HFFc6 (cell line): ENCODE measurements around the gene KCNH4. TPM values are rescaled to one million over a fixed set of nuclear protein-coding genes. Genes with fewer than 3 reads are reported as not detected.

Source experiments
- DNase-seq: peaks from one replicate; pipeline ENCODE4 v3.0.0-alpha.2; 2018
- H3K27ac Mint-ChIP-seq: 2 replicates; pipeline ENCODE4 v1.8.0; 2020; ENCODE audit warnings: mild to moderate bottlenecking, mixed read lengths
- H3K27me3 Mint-ChIP-seq: 2 replicates; pipeline ENCODE4 v1.8.0; 2021; ENCODE audit warnings: mild to moderate bottlenecking, moderate library complexity, mixed read lengths; ENCODE audit not compliant: insufficient read depth
- H3K36me3 Mint-ChIP-seq: 2 replicates; pipeline ENCODE4 v1.8.0; 2021; ENCODE audit warnings: low read depth, mixed read lengths
- H3K4me1 Mint-ChIP-seq: 2 replicates; pipeline ENCODE4 v1.8.0; 2020; ENCODE audit warnings: low read depth, mixed read lengths
- H3K4me3 Mint-ChIP-seq: 2 replicates; pipeline ENCODE4 v1.8.0; 2020; ENCODE audit warnings: mild to moderate bottlenecking, moderate library complexity, mixed read lengths
- H3K9me3 Mint-ChIP-seq: 2 replicates; pipeline ENCODE4 v1.8.0; 2020; ENCODE audit warnings: mild to moderate bottlenecking, mixed read lengths
- CTCF ChIP-seq: fragments of 200-600 bp; sonication (generic); IDR thresholded peaks from 2 replicates; pipeline ENCODE4 v1.5.0; 2021; ENCODE audit warnings: antibody characterized with exemption, mild to moderate bottlenecking
- total RNA-seq, 6 experiments: library from RNA; stranded (reverse); fragmentation: NEBNext Ultra II Directional; extraction: Animal tissue kit (Norgen Biotek cat#: 25700); gene quantifications; 2 replicates in 1 of 6; 3 replicates in 5 of 6; pipeline ENCODE4 v1.2.3, GENCODE V29; 2021

KCNH4 gene
- total RNA-seq, 6 experiments from 2014 or later = not detected

GRCh38 chr17:42131232-42131631, 49.7 kb downstream of the KCNH4 start:
- no peaks in the 10 kb centered on the region for H3K9me3 Mint-ChIP-seq
- H3K27me3 Mint-ChIP-seq = peaks cover 7% of the 10 kb centered on the region
- peak overlapping the region; percentile 94 for H3K27ac Mint-ChIP-seq
- H3K4me1 Mint-ChIP-seq = peaks cover 55% of the 10 kb centered on the region
- H3K36me3 Mint-ChIP-seq = peaks cover 33% of the 10 kb centered on the region
- DNase-seq = no peak
- H3K4me3 Mint-ChIP-seq = peak overlapping the region; percentile 30
- TF ChIP-seq CTCF = no peak

- Mint-ChIP-seq H3K36me3 (peaks cover 30% of the 10 kb centered on the region), H3K4me1 (peaks cover 47% of the 10 kb centered on the region), H3K4me3 (no peak overlapping the region), H3K9me3 (no peaks in the 10 kb centered on the region), H3K27ac (peak overlapping the region; percentile 73), H3K27me3 (peaks cover 7% of the 10 kb centered on the region)
- no peak for DNase-seq
- TF ChIP-seq CTCF = no peak; the same call in 1 of the 2 replicates
Measured at GRCh38 chr17:42130310-42130936, 50.5 kb downstream of the KCNH4 start.

- no peak for DNase-seq
- TF ChIP-seq CTCF = no peak
- H3K27me3 Mint-ChIP-seq = peaks cover 7% of the 10 kb centered on the region
- peaks cover 41% of the 10 kb centered on the region for H3K4me1 Mint-ChIP-seq
- H3K4me3 Mint-ChIP-seq = no peak overlapping the region
- no peak overlapping the region for H3K27ac Mint-ChIP-seq
- H3K36me3 Mint-ChIP-seq = peaks cover 34% of the 10 kb centered on the region
- H3K9me3 Mint-ChIP-seq = no peaks in the 10 kb centered on the region
Measured at GRCh38 chr17:42129109-42129837, 51.7 kb downstream of the KCNH4 start.

- Mint-ChIP-seq H3K4me3 (no peak overlapping the region), H3K4me1 (peaks cover 22% of the 10 kb centered on the region), H3K27me3 (peaks cover 7% of the 10 kb centered on the region), H3K27ac (no peak overlapping the region), H3K9me3 (no peaks in the 10 kb centered on the region), H3K36me3 (peaks cover 30% of the 10 kb centered on the region)
- no peak for TF ChIP-seq CTCF
- no peak for DNase-seq
Measured at GRCh38 chr17:42127414-42127813, 53.5 kb downstream of the KCNH4 start.

- H3K4me3 Mint-ChIP-seq = no peak overlapping the region
- H3K36me3 Mint-ChIP-seq = peaks cover 30% of the 10 kb centered on the region
Measured at GRCh38 chr17:42126836-42127235, 54.1 kb downstream of the KCNH4 start.

More at GRCh38 chr17:42126836-42127235, 54.1 kb downstream of the KCNH4 start:
- Mint-ChIP-seq H3K27ac (no peak overlapping the region), H3K4me1 (peaks cover 17% of the 10 kb centered on the region), H3K9me3 (no peaks in the 10 kb centered on the region), H3K27me3 (peaks cover 7% of the 10 kb centered on the region)
- DNase-seq = no peak
- TF ChIP-seq CTCF = no peak
